ENCODE results near the gene RNF150. TPM values are rescaled to one million over a fixed set of nuclear protein-coding genes. Genes with fewer than 3 reads are reported as not detected.

Gene RNF150
- total RNA-seq, 1 experiment from 2014 or later, result 0.15 TPM

- ChIA-PET POLR2A (ENCODE audit: unreplicated experiment) (interaction anchor here (0.7 kb wide), 1 partner anchor 1260 kb away, joined by 4 read pairs; no protein-coding TSS in a partner anchor), CTCF (no interaction called here)
- Histone ChIP-seq H3K27ac (no peak overlapping the region), H4K20me1 (ENCODE audit: insufficient read depth) (no peaks in the 10 kb centered on the region), H3F3A (ENCODE audit: insufficient read depth, low read depth) (no peaks in the 10 kb centered on the region), H3K9me3 (ENCODE audit: insufficient read depth, low read depth) (no peaks in the 10 kb centered on the region), H3K4me2 (no peak overlapping the region), H3K4me1 (replicated peaks; ENCODE audit: insufficient read depth) (no peaks in the 10 kb centered on the region), H3K4me3 (no peak overlapping the region), H3K36me3 (ENCODE audit: low read depth) (no peaks in the 10 kb centered on the region), H2AFZ (no peak overlapping the region), H3K79me2 (ENCODE audit: low read depth) (no peaks in the 10 kb centered on the region), H3K27me3 (ENCODE audit: insufficient read depth, low read depth) (no peaks in the 10 kb centered on the region), H3K9me2 (ENCODE audit: insufficient read depth) (no peaks in the 10 kb centered on the region)
- no TSS peak for BruUV-seq (replicated peaks)
- no peak for TF ChIP-seq CTCF (conservative IDR thresholded peaks at IDR 0.05)
- TF ChIP-seq EZH2 (IDR thresholded peaks at IDR 0.05; ENCODE audit: low read depth), result no peak
- no peak for DNase-seq
- intact Hi-C loops (cut with micrococcal nuclease; ENCODE audit: unreplicated experiment), result loop anchor here (10.0 kb wide), 2 partner anchors 151 to 789 kb away; no protein-coding TSS in a partner anchor
Observed at GRCh38 chr4:141153751-141154510, 20.7 kb upstream of the RNF150 start.

- no peaks in the 10 kb centered on the region for H3K27me3 ChIP-seq (ENCODE audit: insufficient read depth, low read depth)
- POLR2A ChIA-PET (ENCODE audit: unreplicated experiment), result no interaction called here
- CTCF ChIA-PET, result interaction anchor here (0.7 kb wide), 1 partner anchor 968 kb away, joined by 4 read pairs; no protein-coding TSS in a partner anchor
- no TSS peak for BruUV-seq (replicated peaks)
- intact Hi-C loops (cut with micrococcal nuclease; ENCODE audit: unreplicated experiment), result no loop called here
- no peaks in the 10 kb centered on the region for H3K79me2 ChIP-seq (ENCODE audit: low read depth)
- no peak overlapping the region for H3K4me3 ChIP-seq
- no peak overlapping the region for H3K27ac ChIP-seq
- no peak for DNase-seq
- H4K20me1 ChIP-seq (ENCODE audit: insufficient read depth), result no peaks in the 10 kb centered on the region
- H3K4me1 ChIP-seq (replicated peaks; ENCODE audit: insufficient read depth), result no peaks in the 10 kb centered on the region
- H3K9me2 ChIP-seq (ENCODE audit: insufficient read depth), result no peaks in the 10 kb centered on the region
- TF ChIP-seq EZH2 (IDR thresholded peaks at IDR 0.05; ENCODE audit: low read depth) (no peak), CTCF (conservative IDR thresholded peaks at IDR 0.05) (no peak)
- H3K36me3 ChIP-seq (ENCODE audit: low read depth), result no peaks in the 10 kb centered on the region
- H3F3A ChIP-seq (ENCODE audit: insufficient read depth, low read depth), result no peaks in the 10 kb centered on the region
- H2AFZ ChIP-seq, result no peak overlapping the region
- no peaks in the 10 kb centered on the region for H3K9me3 ChIP-seq (ENCODE audit: insufficient read depth, low read depth)
- H3K4me2 ChIP-seq, result no peak overlapping the region
Observed at GRCh38 chr4:141144207-141144606, 10.9 kb upstream of the RNF150 start.

DNA sequence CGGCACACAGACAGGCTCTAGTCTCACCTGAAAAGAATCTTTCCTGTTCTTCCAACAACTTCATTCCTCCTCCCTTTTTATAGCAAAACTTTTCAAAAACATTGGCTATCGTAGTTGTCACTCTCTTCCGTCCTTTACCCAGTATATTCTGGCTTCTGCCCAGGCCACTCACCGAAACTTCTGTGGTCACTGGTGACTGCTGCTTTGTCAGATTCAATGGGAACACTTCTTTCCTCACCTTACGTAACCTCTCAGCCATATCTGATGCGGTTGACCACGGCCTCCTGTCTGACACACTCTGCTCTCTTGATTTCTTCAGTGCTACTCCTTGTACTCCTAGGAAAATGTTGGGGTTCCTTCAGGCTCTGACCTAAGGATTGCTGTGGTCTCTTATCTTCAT lies 9.2 kb upstream of the RNF150 start:
- H2AFZ ChIP-seq, result no peak overlapping the region

More for the DNA sequence above, 9.2 kb upstream of the RNF150 start:
- no peaks in the 10 kb centered on the region for H3K79me2 ChIP-seq (ENCODE audit: low read depth)
- H3K27me3 ChIP-seq (ENCODE audit: insufficient read depth, low read depth), result no peaks in the 10 kb centered on the region
- intact Hi-C loops (cut with micrococcal nuclease; ENCODE audit: unreplicated experiment), result no loop called here
- ChIA-PET CTCF (no interaction called here), POLR2A (ENCODE audit: unreplicated experiment) (no interaction called here)
- no TSS peak for BruUV-seq (replicated peaks)
- no peaks in the 10 kb centered on the region for H3F3A ChIP-seq (ENCODE audit: insufficient read depth, low read depth)
- no peak overlapping the region for H3K27ac ChIP-seq
- H3K36me3 ChIP-seq (ENCODE audit: low read depth), result no peaks in the 10 kb centered on the region
- H3K9me3 ChIP-seq (ENCODE audit: insufficient read depth, low read depth), result no peaks in the 10 kb centered on the region
- no peaks in the 10 kb centered on the region for H4K20me1 ChIP-seq (ENCODE audit: insufficient read depth)
- no peaks in the 10 kb centered on the region for H3K9me2 ChIP-seq (ENCODE audit: insufficient read depth)
- H3K4me3 ChIP-seq, result no peak overlapping the region
- peak; percentile 40 to 70 for DNase-seq
- H3K4me1 ChIP-seq (replicated peaks; ENCODE audit: insufficient read depth), result no peaks in the 10 kb centered on the region
- TF ChIP-seq EZH2 (IDR thresholded peaks at IDR 0.05; ENCODE audit: low read depth), result no peak
- no peak for TF ChIP-seq CTCF (conservative IDR thresholded peaks at IDR 0.05)
- H3K4me2 ChIP-seq, result no peak overlapping the region

All from PC-9 (cell line).